ENCODE data around the gene POT1. TPM values are rescaled to one million over a fixed set of nuclear protein-coding genes. Genes with fewer than 3 reads are reported as not detected.

POT1 gene
- polyA plus RNA-seq, 1 experiment: 12.0 TPM

DNA sequence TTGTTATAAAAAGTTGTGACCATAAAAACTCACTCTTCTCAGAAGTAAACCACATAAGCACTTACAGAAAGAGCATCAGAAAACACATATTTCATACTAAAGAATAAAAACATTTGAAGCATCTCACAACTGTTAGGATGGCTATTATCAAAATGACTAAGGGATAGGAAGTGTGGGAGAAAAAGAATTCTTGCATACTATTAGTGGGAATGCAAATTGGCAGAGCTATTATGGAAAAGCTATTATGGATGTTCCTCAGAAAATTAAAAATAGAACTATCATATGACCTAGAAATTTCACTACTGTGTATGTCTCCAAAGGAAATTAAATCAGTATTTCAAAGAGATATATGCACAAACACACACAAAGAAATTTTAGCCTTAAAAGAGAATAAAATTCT is 25.2 kb upstream of the POT1 start:
- H3K36me3 ChIP-seq (ENCODE audit: control insufficient read depth, insufficient read depth, low read length): no peaks in the 10 kb centered on the region
- DNase-seq (ENCODE audit: low read depth): no peak
- TF ChIP-seq, protein P1, sequence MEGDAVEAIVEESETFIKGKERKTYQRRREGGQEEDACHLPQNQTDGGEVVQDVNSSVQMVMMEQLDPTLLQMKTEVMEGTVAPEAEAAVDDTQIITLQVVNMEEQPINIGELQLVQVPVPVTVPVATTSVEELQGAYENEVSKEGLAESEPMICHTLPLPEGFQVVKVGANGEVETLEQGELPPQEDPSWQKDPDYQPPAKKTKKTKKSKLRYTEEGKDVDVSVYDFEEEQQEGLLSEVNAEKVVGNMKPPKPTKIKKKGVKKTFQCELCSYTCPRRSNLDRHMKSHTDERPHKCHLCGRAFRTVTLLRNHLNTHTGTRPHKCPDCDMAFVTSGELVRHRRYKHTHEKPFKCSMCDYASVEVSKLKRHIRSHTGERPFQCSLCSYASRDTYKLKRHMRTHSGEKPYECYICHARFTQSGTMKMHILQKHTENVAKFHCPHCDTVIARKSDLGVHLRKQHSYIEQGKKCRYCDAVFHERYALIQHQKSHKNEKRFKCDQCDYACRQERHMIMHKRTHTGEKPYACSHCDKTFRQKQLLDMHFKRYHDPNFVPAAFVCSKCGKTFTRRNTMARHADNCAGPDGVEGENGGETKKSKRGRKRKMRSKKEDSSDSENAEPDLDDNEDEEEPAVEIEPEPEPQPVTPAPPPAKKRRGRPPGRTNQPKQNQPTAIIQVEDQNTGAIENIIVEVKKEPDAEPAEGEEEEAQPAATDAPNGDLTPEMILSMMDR (IDR thresholded peaks at IDR 0.05; ENCODE audit: insufficient read depth, low read depth, low read length): no peak
- H3K27me3 ChIP-seq (ENCODE audit: control insufficient read depth, insufficient read depth, low read length): no peaks in the 10 kb centered on the region
- no peak overlapping the region for H3K4me3 ChIP-seq (ENCODE audit: low read depth, low read length)
- ChIA-PET CTCF (no interaction called here), POLR2A (interaction anchor here (0.7 kb wide), 1 partner anchor 24 kb away, joined by 14 read pairs; no protein-coding TSS in a partner anchor)

- Histone ChIP-seq H3K36me3 (ENCODE audit: control insufficient read depth, insufficient read depth, low read length) (no peaks in the 10 kb centered on the region), H3K27me3 (ENCODE audit: control insufficient read depth, insufficient read depth, low read length) (no peaks in the 10 kb centered on the region), H3K4me3 (ENCODE audit: low read depth, low read length) (no peak overlapping the region)
- no peak for DNase-seq (ENCODE audit: low read depth)
- POLR2A ChIA-PET: no interaction called here
- CTCF ChIA-PET: interaction anchor here (1.1 kb wide), 1 partner anchor 10 kb away, joined by 3 read pairs; no protein-coding TSS in a partner anchor
- TF ChIP-seq, protein P1 (IDR thresholded peaks at IDR 0.05; ENCODE audit: insufficient read depth, low read depth, low read length): no peak
These were observed 16.1 kb upstream of the POT1 start for GRCh38 chr7:124945680-124946079.

DNA sequence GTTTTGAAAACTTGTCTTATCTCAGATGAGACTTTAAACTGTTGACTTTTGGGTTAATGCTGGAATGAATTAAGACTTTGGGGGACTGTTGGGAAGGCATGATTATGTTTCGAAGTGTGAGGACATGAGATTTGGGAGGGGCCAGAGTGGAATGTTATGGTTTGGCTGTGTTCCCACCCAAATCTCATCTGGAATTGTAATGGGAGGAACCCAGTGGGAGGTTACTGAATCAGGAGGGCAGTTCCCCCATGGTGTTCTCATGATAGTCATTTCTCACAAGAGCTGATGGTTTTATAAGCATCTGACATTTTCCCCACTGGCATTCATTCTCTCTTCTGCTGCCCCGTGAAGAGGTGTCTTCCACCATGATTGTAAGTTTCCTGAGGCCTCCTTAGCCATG is 13.8 kb upstream of the POT1 start:
- Histone ChIP-seq H3K36me3 (ENCODE audit: control insufficient read depth, insufficient read depth, low read length) (no peaks in the 10 kb centered on the region), H3K4me3 (ENCODE audit: low read depth, low read length) (no peak overlapping the region), H3K27me3 (ENCODE audit: control insufficient read depth, insufficient read depth, low read length) (no peaks in the 10 kb centered on the region)
- CTCF ChIA-PET: no interaction called here
- POLR2A ChIA-PET: no interaction called here
- TF ChIP-seq, protein P1 (IDR thresholded peaks at IDR 0.05; ENCODE audit: insufficient read depth, low read depth, low read length): no peak
- DNase-seq (ENCODE audit: low read depth): no peak

GRCh38 chr7:124942399-124942798 is 12.8 kb upstream of the POT1 start:
- POLR2A ChIA-PET: no interaction called here
- Histone ChIP-seq H3K27me3 (ENCODE audit: control insufficient read depth, insufficient read depth, low read length) (no peaks in the 10 kb centered on the region), H3K4me3 (ENCODE audit: low read depth, low read length) (no peak overlapping the region), H3K36me3 (ENCODE audit: control insufficient read depth, insufficient read depth, low read length) (no peaks in the 10 kb centered on the region)
- CTCF ChIA-PET: no interaction called here
- no peak for DNase-seq (ENCODE audit: low read depth)
- TF ChIP-seq, protein P1 (IDR thresholded peaks at IDR 0.05; ENCODE audit: insufficient read depth, low read depth, low read length): no peak

DNA sequence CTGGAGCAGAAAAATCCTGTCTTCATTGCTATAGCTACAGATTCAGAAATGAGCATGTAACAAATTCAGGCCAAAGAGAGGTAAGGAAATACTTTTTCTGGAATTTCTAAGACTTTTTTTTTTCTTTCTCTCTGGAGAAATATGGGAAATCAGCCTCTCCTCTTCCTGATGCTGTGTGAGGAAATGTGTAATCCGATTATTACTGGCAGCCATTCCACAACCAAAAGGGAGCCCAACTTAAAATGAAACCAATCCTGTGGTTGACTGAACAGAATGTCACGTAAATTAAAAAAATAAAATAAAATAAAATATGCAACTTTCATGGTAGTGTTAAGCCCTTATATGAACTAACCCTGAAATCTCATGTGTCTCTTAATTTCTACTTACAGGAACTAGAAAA is 10.7 kb upstream of the POT1 start:
- ChIA-PET POLR2A (no interaction called here), CTCF (no interaction called here)
- no peak overlapping the region for H3K4me3 ChIP-seq (ENCODE audit: low read depth, low read length)
- H3K36me3 ChIP-seq (ENCODE audit: control insufficient read depth, insufficient read depth, low read length): no peaks in the 10 kb centered on the region
- no peak for DNase-seq (ENCODE audit: low read depth)
- no peaks in the 10 kb centered on the region for H3K27me3 ChIP-seq (ENCODE audit: control insufficient read depth, insufficient read depth, low read length)
- TF ChIP-seq, protein P1 (IDR thresholded peaks at IDR 0.05; ENCODE audit: insufficient read depth, low read depth, low read length): no peak

Data from BJ (cell line).